NOMO-1 treated with dmso at 0.1 percent for 144 hours (cell line): Measurements from ENCODE around the gene TNRC6C.
"Not testable (repeated sequence)": the region's sequence is repeated elsewhere in the genome, so short reads cannot be mapped to it uniquely, and the experiment has no call there.

ENCODE experiments used
- DNase-seq: peaks from one replicate; lab custom pipeline; 2025; ENCODE audit not compliant: unreplicated experiment; lab: John Stamatoyannopoulos, UW

TNRC6C gene

GRCh38 chr17:77930780-77931768, 27.4 kb upstream of the TNRC6C start:
- no peak for DNase-seq

- DNase-seq, result no peak
Measured at GRCh38 chr17:77933777-77934398, 24.6 kb upstream of the TNRC6C start.

GRCh38 chr17:77935121-77935571, 23.4 kb upstream of the TNRC6C start:
- no peak for DNase-seq

- not testable (repeated sequence) for DNase-seq
Measured at GRCh38 chr17:77935744-77936143, 22.8 kb upstream of the TNRC6C start.

GRCh38 chr17:77936881-77937280, 21.6 kb upstream of the TNRC6C start:
- no peak for DNase-seq

GRCh38 chr17:77941004-77941403, 17.5 kb upstream of the TNRC6C start:
- DNase-seq, result no peak

GRCh38 chr17:77942112-77942988, 16.2 kb upstream of the TNRC6C start:
- no peak for DNase-seq

- no peak for DNase-seq
Measured at GRCh38 chr17:77943971-77944370, 14.5 kb upstream of the TNRC6C start.

GRCh38 chr17:77944390-77945222, 13.9 kb upstream of the TNRC6C start:
- DNase-seq, result no peak

- DNase-seq, result no peak
Measured at GRCh38 chr17:77946900-77947645, 11.4 kb upstream of the TNRC6C start.

GRCh38 chr17:77948690-77949114, 9.8 kb upstream of the TNRC6C start:
- DNase-seq, result no peak

GRCh38 chr17:77951123-77951522, 7.4 kb upstream of the TNRC6C start:
- no peak for DNase-seq

GRCh38 chr17:77952368-77952767, 6.1 kb upstream of the TNRC6C start:
- DNase-seq, result no peak

- DNase-seq, result no peak
Measured at GRCh38 chr17:77957235-77957856, 1.2 kb upstream of the TNRC6C start.

- DNase-seq, result no peak
Measured at GRCh38 chr17:77958716-77959125, 218 bp downstream of the TNRC6C start.

- DNase-seq, result no peak
Measured at GRCh38 chr17:77959126-77959925, 823 bp downstream of the TNRC6C start.

GRCh38 chr17:77959926-77960521, 1.5 kb downstream of the TNRC6C start:
- DNase-seq, result no peak

- no peak for DNase-seq
Measured at GRCh38 chr17:77961741-77962140, 3.2 kb downstream of the TNRC6C start.
